DMS79 treated with DMSO at 0.1 percent for 48 hours (cell line): ENCODE data around the gene JAM2.
"Not testable (repeated sequence)": the region's sequence is repeated elsewhere in the genome, so short reads cannot be mapped to it uniquely, and the experiment has no call there.

Experiments
- DNase-seq: peaks from one replicate; lab custom pipeline; 2025; lab: John Stamatoyannopoulos, UW

The JAM2 gene

GRCh38 chr21:25638660-25639550, at the start of gene JAM2:
JAM2 (plus strand) TSS chr21:25639258; CDS start chr21:25639822, 564 bp downstream.
- peak; percentile 3 for DNase-seq

GRCh38 chr21:25589887-25590286, 49.2 kb upstream of the JAM2 start:
- DNase-seq: no peak

GRCh38 chr21:25607151-25608043, 31.7 kb upstream of the JAM2 start, which contains the start of gene MRPL39:
MRPL39 (minus strand) TSS chr21:25607481; CDS start chr21:25607475, 6 bp downstream.
- DNase-seq: peak; percentile 85

GRCh38 chr21:25608044-25608737, 30.9 kb upstream of the JAM2 start:
- DNase-seq: peak; percentile 70

GRCh38 chr21:25614441-25614840, 24.6 kb upstream of the JAM2 start:
- DNase-seq: no peak

GRCh38 chr21:25615880-25616279, 23.2 kb upstream of the JAM2 start:
- no peak for DNase-seq

- DNase-seq: no peak
Measured at GRCh38 chr21:25619198-25619597, 19.9 kb upstream of the JAM2 start.

GRCh38 chr21:25624511-25624910, 14.5 kb upstream of the JAM2 start:
- DNase-seq: no peak

- DNase-seq: no peak
Measured at GRCh38 chr21:25625036-25625435, 14.0 kb upstream of the JAM2 start.

GRCh38 chr21:25625776-25626555, 13.1 kb upstream of the JAM2 start:
- not testable (repeated sequence) for DNase-seq

GRCh38 chr21:25626757-25627156, 12.3 kb upstream of the JAM2 start:
- no peak for DNase-seq

GRCh38 chr21:25632296-25632695, 6.8 kb upstream of the JAM2 start:
- no peak for DNase-seq

GRCh38 chr21:25635310-25635709, 3.7 kb upstream of the JAM2 start:
- no peak for DNase-seq

- DNase-seq: no peak
Measured at GRCh38 chr21:25636727-25637126, 2.3 kb upstream of the JAM2 start.

GRCh38 chr21:25637851-25638659, 1.0 kb upstream of the JAM2 start:
- DNase-seq: no peak

GRCh38 chr21:25639551-25640201, 618 bp downstream of the JAM2 start:
- DNase-seq: peak; percentile 14

GRCh38 chr21:25640202-25640942, 1.3 kb downstream of the JAM2 start:
- peak; percentile 6 for DNase-seq

GRCh38 chr21:25640943-25641292, 1.9 kb downstream of the JAM2 start:
- no peak for DNase-seq

GRCh38 chr21:25643486-25643885, 4.4 kb downstream of the JAM2 start:
- DNase-seq: no peak
